ENCODE results near the gene PLEKHG2.

DNA sequence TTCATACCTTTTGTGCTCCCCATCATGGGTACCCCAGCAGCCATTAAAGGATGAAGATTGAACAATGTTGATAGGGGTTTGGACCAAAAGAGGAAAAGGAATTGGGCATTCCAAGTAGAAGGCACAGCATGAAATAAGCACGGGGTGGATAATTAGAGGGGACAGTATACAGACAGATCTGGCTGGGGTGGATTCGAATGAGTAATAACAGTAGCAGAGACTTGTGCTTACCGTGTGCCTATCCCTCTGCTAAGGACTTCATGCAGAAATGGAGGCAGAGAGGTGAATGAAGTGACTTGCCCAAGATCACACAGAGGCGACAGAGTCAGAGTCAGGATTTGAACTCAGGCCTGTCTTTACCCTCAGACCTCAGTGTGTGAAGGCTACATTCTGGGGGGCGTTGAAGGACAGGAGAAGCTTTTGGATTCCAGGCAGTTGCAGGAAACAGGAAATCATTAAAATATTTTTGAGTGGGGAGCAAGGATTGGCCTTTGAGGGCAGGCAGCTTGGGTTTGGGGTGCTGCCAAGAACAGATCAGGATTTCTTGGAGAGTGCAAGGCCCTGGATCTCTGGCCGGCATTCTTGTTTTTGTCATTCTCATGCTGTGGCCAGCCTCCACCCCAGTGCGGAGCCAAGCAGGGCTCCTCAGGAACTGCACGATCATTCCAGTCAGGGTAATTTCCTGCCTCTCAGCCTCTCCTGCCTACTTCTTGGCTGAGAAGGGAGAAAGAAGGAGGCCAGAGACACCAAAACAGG is 40.2 kb upstream of the PLEKHG2 start:
- TF ChIP-seq, protein P1, sequence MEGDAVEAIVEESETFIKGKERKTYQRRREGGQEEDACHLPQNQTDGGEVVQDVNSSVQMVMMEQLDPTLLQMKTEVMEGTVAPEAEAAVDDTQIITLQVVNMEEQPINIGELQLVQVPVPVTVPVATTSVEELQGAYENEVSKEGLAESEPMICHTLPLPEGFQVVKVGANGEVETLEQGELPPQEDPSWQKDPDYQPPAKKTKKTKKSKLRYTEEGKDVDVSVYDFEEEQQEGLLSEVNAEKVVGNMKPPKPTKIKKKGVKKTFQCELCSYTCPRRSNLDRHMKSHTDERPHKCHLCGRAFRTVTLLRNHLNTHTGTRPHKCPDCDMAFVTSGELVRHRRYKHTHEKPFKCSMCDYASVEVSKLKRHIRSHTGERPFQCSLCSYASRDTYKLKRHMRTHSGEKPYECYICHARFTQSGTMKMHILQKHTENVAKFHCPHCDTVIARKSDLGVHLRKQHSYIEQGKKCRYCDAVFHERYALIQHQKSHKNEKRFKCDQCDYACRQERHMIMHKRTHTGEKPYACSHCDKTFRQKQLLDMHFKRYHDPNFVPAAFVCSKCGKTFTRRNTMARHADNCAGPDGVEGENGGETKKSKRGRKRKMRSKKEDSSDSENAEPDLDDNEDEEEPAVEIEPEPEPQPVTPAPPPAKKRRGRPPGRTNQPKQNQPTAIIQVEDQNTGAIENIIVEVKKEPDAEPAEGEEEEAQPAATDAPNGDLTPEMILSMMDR (conservative IDR thresholded peaks at IDR 0.05), result no peak
- TF ChIP-seq ZFX (IDR thresholded peaks at IDR 0.05), result no peak

Data from C4-2B (cell line).